Activated CD4-positive, alpha-beta T cell treated with anti-CD3 and anti-CD28 coated beads, Interleukin-2, amount 10 ng/mL, durations not matched to agents 24 days and 14 days (primary cell): ENCODE data around the gene JAKMIP2. TPM values are rescaled to one million over a fixed set of nuclear protein-coding genes. Genes with fewer than 3 reads are reported as not detected.

Experiments
- DNase-seq: peaks from one replicate; pipeline ENCODE4 v3.0.0; 2022
- H3K27ac Mint-ChIP-seq: one replicate; pipeline ENCODE4 v1.8.0; 2022; ENCODE audit warnings: mild to moderate bottlenecking, mixed read lengths
- H3K27me3 Mint-ChIP-seq: one replicate; pipeline ENCODE4 v1.8.0; 2022; ENCODE audit warnings: mixed read lengths
- H3K36me3 Mint-ChIP-seq: one replicate; pipeline ENCODE4 v1.8.0; 2022; ENCODE audit warnings: low read depth, mild to moderate bottlenecking, mixed read lengths
- H3K4me1 Mint-ChIP-seq: one replicate; pipeline ENCODE4 v1.8.0; 2021; ENCODE audit warnings: mixed read lengths
- H3K4me3 Mint-ChIP-seq: one replicate; pipeline ENCODE4 v1.8.0; 2022; ENCODE audit warnings: mild to moderate bottlenecking, moderate library complexity, mixed read lengths
- H3K9me3 Mint-ChIP-seq: one replicate; pipeline ENCODE4 v1.8.0; 2021; ENCODE audit warnings: mixed read lengths
- intact Hi-C: fragments of 100-400 bp; cut with micrococcal nuclease; formaldehyde crosslinking; loops from one replicate; pipeline ENCODE4 v1.15.1; 2023
- total RNA-seq: library from RNA; stranded (reverse); gene quantifications from 2 replicates; pipeline ENCODE4 v1.2.3, GENCODE V29; 2022

Gene JAKMIP2
- total RNA-seq, 1 donor from 2014 or later: 1.2 TPM

GRCh38 chr5:147773587-147773986, 8.9 kb downstream of the JAKMIP2 start:
- Mint-ChIP-seq H3K4me3 (no peak overlapping the region), H3K4me1 (no peaks in the 10 kb centered on the region), H3K27ac (no peak overlapping the region), H3K27me3 (no peaks in the 10 kb centered on the region), H3K36me3 (peaks cover 9% of the 10 kb centered on the region), H3K9me3 (peaks cover 9% of the 10 kb centered on the region)
- intact Hi-C loops: no loop called here
- DNase-seq: no peak

DNA sequence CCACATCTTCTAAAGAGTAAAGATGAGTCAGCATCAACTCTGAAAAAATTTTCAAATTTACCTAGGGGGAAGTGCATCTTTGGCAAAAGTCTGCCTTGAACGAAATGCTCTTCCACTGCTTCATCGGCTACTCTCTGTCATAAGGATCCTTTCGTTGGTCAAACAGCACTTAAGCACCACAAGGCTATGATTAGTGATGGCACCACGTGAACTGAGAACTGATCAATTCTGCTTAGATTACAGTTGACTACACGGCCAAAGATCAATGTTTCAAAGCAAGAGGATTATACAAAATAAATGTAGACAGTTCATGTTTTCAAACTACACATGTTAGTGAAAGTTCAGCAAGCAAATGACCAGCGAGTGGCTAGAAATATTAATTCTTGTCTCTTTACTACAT, 9.4 kb downstream of the JAKMIP2 start:
- peaks cover 9% of the 10 kb centered on the region for H3K36me3 Mint-ChIP-seq
- H3K4me1 Mint-ChIP-seq: no peaks in the 10 kb centered on the region
- DNase-seq: no peak

GRCh38 chr5:147767048-147767447, 15.5 kb downstream of the JAKMIP2 start:
- peaks cover 1% of the 10 kb centered on the region for H3K36me3 Mint-ChIP-seq
- H3K9me3 Mint-ChIP-seq: no peaks in the 10 kb centered on the region
- H3K4me3 Mint-ChIP-seq: no peak overlapping the region
- intact Hi-C loops: no loop called here
- H3K27me3 Mint-ChIP-seq: no peaks in the 10 kb centered on the region
- no peaks in the 10 kb centered on the region for H3K4me1 Mint-ChIP-seq
- H3K27ac Mint-ChIP-seq: no peak overlapping the region
- no peak for DNase-seq

More for the DNA sequence above, 9.4 kb downstream of the JAKMIP2 start:
- no peaks in the 10 kb centered on the region for H3K27me3 Mint-ChIP-seq
- H3K9me3 Mint-ChIP-seq: peaks cover 9% of the 10 kb centered on the region
- intact Hi-C loops: no loop called here
- no peak overlapping the region for H3K4me3 Mint-ChIP-seq
- H3K27ac Mint-ChIP-seq: no peak overlapping the region

DNA sequence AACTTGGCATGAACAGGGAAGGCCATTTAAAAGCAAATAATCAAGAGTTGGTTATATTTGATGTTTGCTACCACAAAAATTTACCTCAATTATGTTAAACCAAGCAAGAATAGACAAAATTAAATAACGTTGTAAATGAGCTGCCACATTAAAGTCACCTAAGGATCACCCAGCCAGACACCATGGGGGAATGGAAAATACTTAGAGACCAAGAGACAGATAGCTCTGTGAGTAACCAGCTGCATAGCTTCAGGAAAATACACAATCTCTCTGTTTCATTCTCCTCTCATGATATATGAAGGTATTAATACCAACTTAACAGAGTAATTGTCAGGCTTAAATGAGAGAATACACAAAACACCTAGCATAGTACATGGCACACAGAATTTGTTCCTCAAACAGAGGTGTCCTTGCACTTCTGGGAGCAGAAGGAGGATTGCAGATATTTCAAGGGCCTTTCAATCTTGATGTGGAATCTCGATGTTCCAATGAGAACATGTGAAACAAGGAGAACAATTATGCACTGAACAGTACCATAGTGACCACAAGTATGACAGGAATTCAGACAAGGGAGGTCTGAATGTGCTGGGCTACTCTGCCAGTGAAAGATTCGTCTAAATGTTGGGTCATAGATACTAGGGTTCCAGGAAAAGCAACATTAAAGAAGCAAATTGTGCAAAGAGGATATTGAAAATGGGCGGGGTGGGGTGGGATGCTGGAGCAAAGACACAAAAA, 18.6 kb downstream of the JAKMIP2 start:
- Mint-ChIP-seq H3K27me3 (no peaks in the 10 kb centered on the region), H3K36me3 (peaks cover 1% of the 10 kb centered on the region), H3K27ac (no peak overlapping the region), H3K4me1 (no peaks in the 10 kb centered on the region), H3K9me3 (no peaks in the 10 kb centered on the region), H3K4me3 (no peak overlapping the region)
- no peak for DNase-seq
- intact Hi-C loops: no loop called here

GRCh38 chr5:147760086-147760875, 22.2 kb downstream of the JAKMIP2 start:
- no peak for DNase-seq
- Mint-ChIP-seq H3K9me3 (no peaks in the 10 kb centered on the region), H3K27ac (no peak overlapping the region), H3K4me3 (no peak overlapping the region), H3K4me1 (no peaks in the 10 kb centered on the region), H3K36me3 (no peaks in the 10 kb centered on the region), H3K27me3 (no peaks in the 10 kb centered on the region)
- intact Hi-C loops: no loop called here

GRCh38 chr5:147759441-147759840, 23.1 kb downstream of the JAKMIP2 start:
- no peak overlapping the region for H3K27ac Mint-ChIP-seq
- H3K4me3 Mint-ChIP-seq: no peak overlapping the region
- H3K27me3 Mint-ChIP-seq: no peaks in the 10 kb centered on the region
- H3K9me3 Mint-ChIP-seq: no peaks in the 10 kb centered on the region
- no peaks in the 10 kb centered on the region for H3K36me3 Mint-ChIP-seq
- intact Hi-C loops: no loop called here
- no peak for DNase-seq
- H3K4me1 Mint-ChIP-seq: no peaks in the 10 kb centered on the region

DNA sequence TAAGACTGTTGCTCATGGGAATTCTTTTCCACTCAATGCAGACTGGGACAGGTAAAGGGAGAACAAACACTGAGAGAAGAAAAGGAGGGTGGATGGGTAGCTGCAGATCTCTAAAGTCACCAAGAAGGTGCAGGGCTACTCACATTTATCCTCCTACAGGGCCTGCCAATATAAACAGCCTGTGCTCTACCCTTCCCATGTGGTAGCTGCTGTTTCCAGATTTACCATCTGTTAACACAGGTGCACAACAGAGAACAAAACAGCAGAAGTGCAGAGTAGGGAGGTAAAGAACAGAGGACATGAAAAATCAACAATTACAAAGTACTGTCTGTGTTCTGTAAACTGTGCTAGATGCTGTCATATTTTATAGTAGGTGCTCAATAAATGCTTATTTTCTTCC, 26.0 kb downstream of the JAKMIP2 start:
- DNase-seq: no peak
- intact Hi-C loops: no loop called here

DNA sequence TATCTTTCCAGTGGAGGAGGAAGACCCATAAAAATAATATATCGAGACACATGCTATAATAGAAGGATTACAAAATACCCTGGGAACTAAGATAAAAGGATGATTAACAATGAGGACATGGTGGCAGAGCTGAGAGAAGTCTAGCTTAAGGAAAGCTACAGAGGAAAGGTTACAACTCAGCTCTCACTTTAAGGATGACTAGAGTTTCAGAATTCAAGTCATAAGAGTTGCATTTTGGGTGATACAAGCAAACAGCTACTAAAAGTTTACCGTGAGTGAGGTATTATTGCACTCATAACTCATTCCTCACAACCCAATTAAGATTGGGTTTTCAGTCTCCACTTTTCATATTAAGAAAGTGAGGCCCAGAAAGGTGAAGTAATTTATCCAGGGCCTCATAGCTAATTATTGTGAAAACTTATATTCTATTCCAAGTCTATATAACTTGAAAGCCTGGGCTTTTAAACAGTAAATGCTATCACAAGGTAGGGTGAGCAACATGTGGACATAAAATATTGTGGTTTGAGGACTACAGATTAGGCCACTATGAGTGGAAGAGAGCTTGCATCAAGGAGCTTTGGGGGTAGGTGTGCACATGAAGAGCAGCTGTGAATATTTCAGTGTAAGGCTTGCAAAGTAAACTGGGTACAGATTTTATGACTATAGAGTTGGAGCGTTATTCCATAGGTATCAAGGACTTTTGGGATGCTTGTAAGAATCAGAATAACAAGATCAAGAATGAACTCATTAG, 28.0 kb downstream of the JAKMIP2 start:
- H3K27ac Mint-ChIP-seq: no peak overlapping the region
- no peaks in the 10 kb centered on the region for H3K9me3 Mint-ChIP-seq
- no peak overlapping the region for H3K4me3 Mint-ChIP-seq
- DNase-seq: no peak
- H3K4me1 Mint-ChIP-seq: no peaks in the 10 kb centered on the region
- intact Hi-C loops: no loop called here
- H3K27me3 Mint-ChIP-seq: no peaks in the 10 kb centered on the region
- H3K36me3 Mint-ChIP-seq: no peaks in the 10 kb centered on the region

More for the DNA sequence above, 26.0 kb downstream of the JAKMIP2 start:
- H3K36me3 Mint-ChIP-seq: no peaks in the 10 kb centered on the region
- H3K4me3 Mint-ChIP-seq: no peak overlapping the region
- H3K9me3 Mint-ChIP-seq: no peaks in the 10 kb centered on the region
- H3K27ac Mint-ChIP-seq: no peak overlapping the region
- no peaks in the 10 kb centered on the region for H3K27me3 Mint-ChIP-seq
- H3K4me1 Mint-ChIP-seq: no peaks in the 10 kb centered on the region

DNA sequence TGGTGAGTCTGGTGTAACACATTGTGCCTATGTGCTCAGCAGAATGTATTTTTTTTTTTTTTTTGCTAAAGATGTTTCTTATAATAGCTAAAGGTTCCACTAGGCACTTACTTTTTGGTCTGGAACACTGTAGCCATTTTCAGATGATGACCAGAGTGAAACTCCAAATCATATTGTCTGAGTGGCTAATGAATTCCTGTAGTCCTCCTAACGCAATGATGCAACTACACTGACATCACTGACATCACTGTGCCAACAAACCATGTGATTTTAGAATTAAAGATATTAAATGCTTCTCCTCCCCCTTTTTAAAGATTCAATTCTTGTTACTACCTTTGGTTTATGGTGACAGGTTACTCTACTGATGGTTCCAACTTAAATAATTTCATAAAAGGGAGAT, 28.8 kb downstream of the JAKMIP2 start:
- DNase-seq: no peak
- Mint-ChIP-seq H3K4me3 (no peak overlapping the region), H3K4me1 (no peaks in the 10 kb centered on the region), H3K27ac (no peak overlapping the region), H3K36me3 (no peaks in the 10 kb centered on the region), H3K9me3 (no peaks in the 10 kb centered on the region), H3K27me3 (no peaks in the 10 kb centered on the region)
- intact Hi-C loops: no loop called here

DNA sequence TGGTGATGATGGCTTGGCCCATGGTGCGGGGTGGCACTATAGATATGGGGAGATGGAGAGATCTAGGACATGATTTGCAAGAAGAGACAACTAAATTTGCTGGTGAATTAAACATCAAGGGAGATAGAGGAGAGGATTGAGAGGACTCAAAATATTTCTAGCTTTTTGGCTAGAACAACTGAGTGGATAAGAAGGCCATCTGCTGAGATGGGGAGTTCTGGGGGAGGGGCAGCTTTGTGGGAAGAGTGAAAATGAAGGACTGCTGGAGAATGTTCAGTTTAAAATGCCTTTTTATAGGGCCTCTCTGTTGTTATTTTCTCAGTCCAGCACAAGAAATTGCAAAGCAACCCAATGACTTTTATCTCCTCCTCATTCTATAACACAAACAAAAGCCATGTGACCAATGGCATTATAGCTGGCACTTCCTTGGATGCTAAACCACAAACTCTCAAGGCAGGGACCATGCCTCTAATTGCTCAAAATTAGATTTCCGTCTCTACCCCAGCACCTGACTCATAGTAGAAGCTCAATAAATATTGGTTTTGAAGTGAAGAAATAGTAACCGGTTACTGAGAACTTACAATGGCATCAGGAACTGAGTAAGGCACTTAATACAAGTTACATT, 29.8 kb downstream of the JAKMIP2 start:
- intact Hi-C loops: no loop called here
- Mint-ChIP-seq H3K4me3 (no peak overlapping the region), H3K27me3 (no peaks in the 10 kb centered on the region), H3K4me1 (no peaks in the 10 kb centered on the region), H3K27ac (no peak overlapping the region), H3K36me3 (no peaks in the 10 kb centered on the region), H3K9me3 (no peaks in the 10 kb centered on the region)
- no peak for DNase-seq

GRCh38 chr5:147752033-147752432, 30.5 kb downstream of the JAKMIP2 start:
- Mint-ChIP-seq H3K27me3 (no peaks in the 10 kb centered on the region), H3K36me3 (no peaks in the 10 kb centered on the region), H3K27ac (no peak overlapping the region), H3K9me3 (no peaks in the 10 kb centered on the region), H3K4me1 (no peaks in the 10 kb centered on the region), H3K4me3 (no peak overlapping the region)
- intact Hi-C loops: no loop called here
- DNase-seq: no peak

DNA sequence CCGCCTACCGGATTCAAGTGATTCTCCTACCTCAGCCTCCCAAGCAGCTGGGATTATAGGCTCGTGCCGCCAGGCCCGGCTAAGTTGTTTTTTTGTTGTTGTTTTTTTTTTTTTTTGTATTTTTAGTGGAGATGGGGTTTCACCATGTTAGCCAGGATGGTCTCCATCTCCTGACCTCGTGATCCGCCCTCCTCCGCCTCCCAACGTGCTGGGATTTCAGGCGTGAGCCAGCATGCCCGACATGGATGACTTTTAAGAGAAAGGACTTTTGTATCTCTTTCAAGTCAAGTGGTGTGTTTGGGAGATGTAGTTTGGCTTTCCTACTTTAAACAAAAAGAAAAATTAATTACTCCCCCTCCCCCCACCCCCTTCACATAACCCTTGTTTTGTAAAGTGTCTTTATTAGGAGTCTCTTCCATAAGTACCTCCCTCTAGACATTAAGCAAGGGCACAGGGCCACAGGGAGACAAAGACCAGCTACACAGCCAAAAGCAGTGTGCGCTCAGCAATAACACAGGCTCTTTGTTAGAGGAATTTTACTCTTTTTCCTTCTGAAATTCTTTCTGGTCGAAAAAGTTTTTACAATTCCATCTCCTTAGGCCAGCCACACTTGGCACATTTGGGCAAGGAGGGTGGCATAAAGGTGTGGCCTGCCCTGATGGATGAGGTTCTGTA, 31.2 kb downstream of the JAKMIP2 start:
- no peaks in the 10 kb centered on the region for H3K4me1 Mint-ChIP-seq
- H3K9me3 Mint-ChIP-seq: no peaks in the 10 kb centered on the region
- no peak overlapping the region for H3K27ac Mint-ChIP-seq
- DNase-seq: no peak
- no peaks in the 10 kb centered on the region for H3K36me3 Mint-ChIP-seq
- H3K4me3 Mint-ChIP-seq: no peak overlapping the region
- no peaks in the 10 kb centered on the region for H3K27me3 Mint-ChIP-seq
- intact Hi-C loops: no loop called here

- H3K27me3 Mint-ChIP-seq: no peaks in the 10 kb centered on the region
Observed at GRCh38 chr5:147750065-147750464, 32.5 kb downstream of the JAKMIP2 start.

More at GRCh38 chr5:147750065-147750464, 32.5 kb downstream of the JAKMIP2 start:
- no peak overlapping the region for H3K4me3 Mint-ChIP-seq
- DNase-seq: no peak
- H3K36me3 Mint-ChIP-seq: no peaks in the 10 kb centered on the region
- intact Hi-C loops: no loop called here
- H3K4me1 Mint-ChIP-seq: no peaks in the 10 kb centered on the region
- no peak overlapping the region for H3K27ac Mint-ChIP-seq
- no peaks in the 10 kb centered on the region for H3K9me3 Mint-ChIP-seq
